Measurements from ENCODE around the gene ZNF426.
"Not testable (repeated sequence)": the region's sequence is repeated elsewhere in the genome, so short reads cannot be mapped to it uniquely, and the experiment has no call there.

The ZNF426 gene

GRCh38 chr19:9538183-9539058 is at the start of gene ZNF426:
ZNF426 (minus strand) TSS chr19:9538645; CDS start chr19:9536232, 2,413 bp downstream.
- DNase-seq: peak; percentile 92

DNA sequence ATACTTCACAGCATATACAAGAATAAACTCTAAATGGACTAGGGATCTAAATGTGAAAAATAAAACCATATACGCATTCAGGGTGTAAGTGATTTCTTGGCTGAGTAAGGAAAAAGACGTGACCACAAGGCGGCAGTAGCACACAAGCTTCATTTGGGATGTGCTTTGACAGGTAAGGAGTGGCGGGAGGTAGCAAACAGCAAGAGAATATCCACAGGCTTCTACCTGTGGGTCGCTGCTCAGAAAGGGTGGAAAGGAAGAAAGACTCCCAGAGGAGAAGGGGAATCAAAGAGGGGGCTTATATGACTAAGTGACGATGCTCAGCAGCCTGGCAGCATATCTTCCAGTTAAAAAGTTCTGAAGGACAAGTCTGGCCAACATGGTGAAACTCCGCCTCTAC is 48.3 kb upstream of the ZNF426 start:
- peak; percentile 75 for DNase-seq

- DNase-seq: peak; percentile 93
Observed at GRCh38 chr19:9584073-9584833, 45.8 kb upstream of the ZNF426 start, which contains the start of gene ZNF121. ZNF121 (minus strand) TSS chr19:9584504; CDS start chr19:9568097, 16,407 bp downstream.

- DNase-seq: not testable (repeated sequence)
Observed at GRCh38 chr19:9582081-9582725, 43.8 kb upstream of the ZNF426 start.

DNA sequence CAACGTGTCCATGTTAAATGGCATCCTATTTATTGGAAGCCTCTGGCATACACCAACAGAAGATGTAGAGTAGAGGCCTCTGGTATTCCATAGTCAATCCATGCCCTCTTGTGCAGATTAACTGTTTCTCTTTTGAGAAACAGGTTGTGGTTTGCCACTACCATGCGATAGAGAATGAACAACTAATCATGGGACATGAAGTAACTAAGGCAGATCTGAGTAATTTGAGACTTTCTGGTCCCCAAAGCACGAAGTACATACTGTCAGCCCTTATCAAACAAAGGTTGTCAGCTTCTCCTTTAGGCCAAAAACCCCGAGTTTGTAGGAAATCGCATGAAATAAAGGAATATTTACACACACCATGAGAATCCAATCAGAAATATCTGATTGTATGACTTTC is 42.3 kb upstream of the ZNF426 start:
- no peak for DNase-seq

DNA sequence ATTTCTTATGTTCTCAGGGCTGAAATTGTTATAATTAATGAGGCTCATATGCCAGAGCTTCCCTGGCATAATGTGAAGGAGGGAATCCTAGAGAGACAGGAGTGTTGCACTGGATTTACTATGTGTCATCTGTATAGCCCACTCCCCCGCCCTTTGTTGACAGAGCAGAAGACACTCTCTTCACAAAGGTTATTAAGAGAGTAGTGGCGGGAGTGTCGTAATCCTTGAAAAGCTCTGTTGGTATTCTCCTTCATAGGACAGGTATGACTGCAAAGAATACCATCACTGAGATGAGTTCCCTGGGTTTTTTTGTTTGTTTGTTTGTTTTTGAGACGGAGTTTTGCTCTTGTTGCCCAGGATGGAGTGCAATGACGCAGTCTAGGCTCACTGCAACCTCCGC is 31.8 kb upstream of the ZNF426 start:
- no peak for DNase-seq

DNA sequence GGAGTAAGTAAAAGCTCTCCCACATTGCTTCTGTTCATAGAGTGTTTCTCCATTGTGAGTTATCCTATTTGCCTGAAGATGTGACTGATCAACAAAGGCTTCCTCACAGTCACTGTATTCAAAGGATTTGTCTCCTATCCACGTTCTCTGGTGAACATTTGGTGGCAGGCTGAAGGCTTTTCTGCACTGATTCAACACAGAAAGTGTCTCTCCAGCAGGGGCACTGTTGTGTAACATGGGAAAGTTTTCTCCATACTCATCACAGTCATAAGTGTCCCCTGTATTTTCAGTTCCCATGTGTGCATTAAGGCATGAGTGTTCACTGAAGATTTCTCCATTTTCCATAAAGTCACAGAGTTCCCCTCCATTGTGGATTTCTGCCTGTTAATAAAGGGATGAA is 28.3 kb upstream of the ZNF426 start:
- DNase-seq: no peak

- no peak for DNase-seq
Observed at GRCh38 chr19:9565900-9566705, 27.7 kb upstream of the ZNF426 start.

DNA sequence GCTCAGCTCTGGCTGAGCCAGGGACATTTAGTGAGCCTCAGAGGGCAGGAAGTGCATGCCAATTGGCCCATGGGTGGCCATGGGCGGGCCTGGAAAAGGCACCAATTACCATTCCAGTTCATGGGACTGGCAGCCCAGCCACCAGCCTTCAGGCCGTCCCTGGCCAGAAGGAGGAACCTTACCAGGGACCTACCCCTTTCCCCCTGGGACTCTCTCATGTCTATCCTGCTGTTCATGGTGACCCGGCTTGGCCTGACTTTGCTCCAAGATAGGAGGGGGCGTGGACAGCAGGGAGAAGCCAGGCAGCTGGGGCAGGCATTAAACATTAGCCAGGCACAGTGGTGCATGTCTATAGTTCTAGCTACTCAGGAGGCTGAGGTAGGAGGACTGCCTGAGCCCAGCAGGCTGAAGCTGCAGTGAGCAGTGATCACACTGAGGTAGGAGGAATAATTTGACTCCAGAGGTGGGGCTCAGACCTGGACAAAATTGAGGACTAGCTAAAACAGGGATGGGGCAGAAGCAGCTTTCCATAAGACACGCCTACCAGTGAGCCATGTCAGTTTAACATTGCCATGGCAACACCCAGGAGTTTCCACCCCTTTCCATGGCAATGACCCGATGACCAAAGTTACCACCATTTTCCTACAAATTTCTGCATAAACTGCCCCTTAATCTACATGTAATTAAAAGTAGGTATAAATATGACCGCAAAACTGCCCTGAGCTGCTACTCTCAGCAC is 14.3 kb upstream of the ZNF426 start:
- DNase-seq: no peak

- DNase-seq: no peak
Observed at GRCh38 chr19:9547870-9548269, 9.4 kb upstream of the ZNF426 start.

DNA sequence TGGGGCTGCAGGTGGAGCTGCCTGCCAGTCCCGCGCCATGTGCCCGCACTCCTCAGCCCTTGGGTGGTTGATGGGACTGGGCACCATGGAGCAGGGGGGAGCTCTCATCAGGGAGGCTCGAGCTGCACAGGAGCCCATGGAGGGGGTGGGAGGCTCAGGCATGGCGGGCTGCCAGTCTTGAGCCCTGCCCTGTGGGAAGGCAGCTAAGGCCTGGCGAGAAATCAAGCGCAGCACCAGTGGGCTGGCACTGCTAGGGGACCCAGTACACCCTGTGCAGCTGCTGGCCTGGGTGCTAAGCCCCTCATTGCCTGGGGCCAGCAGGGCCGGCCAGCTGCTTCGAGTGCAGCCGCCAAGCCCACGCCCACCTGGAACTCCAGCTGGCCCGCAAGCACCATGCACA is 2.8 kb upstream of the ZNF426 start:
- not testable (repeated sequence) for DNase-seq

GRCh38 chr19:9539921-9540320 is 1.5 kb upstream of the ZNF426 start:
- not testable (repeated sequence) for DNase-seq

DNA sequence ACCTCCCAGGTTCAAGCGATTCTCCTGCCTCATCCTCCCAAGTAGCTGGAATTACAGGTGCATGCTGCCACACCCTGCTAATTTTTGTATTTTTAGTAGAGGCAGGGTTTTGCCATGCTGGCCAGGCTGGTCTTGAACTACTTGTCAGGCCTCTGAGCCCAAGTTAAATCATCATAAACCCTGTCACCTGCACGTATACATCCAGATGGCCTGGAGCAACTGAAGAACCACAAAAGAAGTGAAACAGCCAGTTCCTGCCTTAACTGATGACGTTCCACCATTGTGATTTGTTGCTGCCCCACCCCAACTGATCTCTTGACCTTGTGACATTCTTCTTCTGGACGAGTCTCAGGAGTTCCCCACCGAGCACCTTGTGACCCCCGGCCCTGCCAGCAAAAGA is 756 bp upstream of the ZNF426 start:
- not testable (repeated sequence) for DNase-seq

- DNase-seq: no peak
Observed at GRCh38 chr19:9535934-9536333, 2.5 kb downstream of the ZNF426 start.

GRCh38 chr19:9531933-9532332 is 6.5 kb downstream of the ZNF426 start:
- no peak for DNase-seq

DNA sequence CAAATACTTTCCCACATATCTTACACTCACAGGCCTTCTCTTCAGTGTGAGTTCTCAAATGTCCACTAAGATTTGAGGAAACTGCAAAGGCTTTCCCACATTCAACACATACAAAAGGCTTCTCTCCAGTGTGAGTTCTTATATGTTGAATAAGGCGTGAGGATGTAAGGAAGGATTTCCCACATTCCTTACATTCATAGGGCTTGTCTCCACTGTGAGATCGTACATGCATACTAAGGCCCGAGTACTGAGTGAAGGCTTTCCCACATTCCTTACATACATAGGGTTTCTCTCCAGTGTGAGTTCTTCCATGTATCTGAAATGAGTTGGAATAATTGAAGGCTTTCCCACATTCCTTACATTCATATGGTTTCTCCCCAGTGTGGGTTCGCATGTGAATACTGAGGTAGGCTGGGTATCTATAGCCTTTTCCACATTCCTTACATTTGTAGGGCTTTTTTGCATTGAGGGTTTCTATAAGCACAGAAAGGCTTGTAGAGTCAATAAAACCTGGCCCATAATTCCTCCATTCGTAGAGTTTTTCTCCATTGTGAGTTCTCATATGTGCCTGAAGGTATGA is 9.6 kb downstream of the ZNF426 start:
- DNase-seq: no peak

DNA sequence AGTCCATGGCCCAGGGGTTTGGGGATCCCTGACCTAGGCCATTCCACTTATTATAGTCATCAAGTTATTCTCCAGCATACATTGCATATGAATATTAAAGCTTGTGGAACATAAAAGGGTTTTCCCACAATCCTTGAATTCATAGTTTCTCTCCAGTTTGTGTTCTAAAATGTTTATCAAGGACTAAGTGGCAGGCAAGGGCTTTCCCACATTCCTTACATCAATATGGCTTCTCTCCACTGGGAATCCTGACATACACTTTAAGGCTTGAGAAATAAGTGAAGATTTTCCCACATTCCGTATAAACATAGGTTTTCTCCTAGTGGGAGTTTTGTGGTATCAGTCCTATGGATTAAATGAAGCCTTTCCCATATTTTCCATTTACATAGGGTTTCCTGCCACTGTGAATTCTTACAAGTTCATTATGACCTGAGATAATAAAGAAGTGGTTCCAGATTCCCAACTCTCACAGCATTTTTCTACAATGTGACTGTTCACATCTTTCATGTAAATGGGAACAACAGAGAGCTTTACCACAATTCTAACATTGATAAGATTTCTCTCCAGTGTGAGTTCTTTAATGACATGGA is 14.5 kb downstream of the ZNF426 start:
- DNase-seq: no peak

- no peak for DNase-seq
Observed at GRCh38 chr19:9507285-9507684, 31.2 kb downstream of the ZNF426 start.

- DNase-seq: no peak
Observed at GRCh38 chr19:9500796-9501195, 37.6 kb downstream of the ZNF426 start.

DNA sequence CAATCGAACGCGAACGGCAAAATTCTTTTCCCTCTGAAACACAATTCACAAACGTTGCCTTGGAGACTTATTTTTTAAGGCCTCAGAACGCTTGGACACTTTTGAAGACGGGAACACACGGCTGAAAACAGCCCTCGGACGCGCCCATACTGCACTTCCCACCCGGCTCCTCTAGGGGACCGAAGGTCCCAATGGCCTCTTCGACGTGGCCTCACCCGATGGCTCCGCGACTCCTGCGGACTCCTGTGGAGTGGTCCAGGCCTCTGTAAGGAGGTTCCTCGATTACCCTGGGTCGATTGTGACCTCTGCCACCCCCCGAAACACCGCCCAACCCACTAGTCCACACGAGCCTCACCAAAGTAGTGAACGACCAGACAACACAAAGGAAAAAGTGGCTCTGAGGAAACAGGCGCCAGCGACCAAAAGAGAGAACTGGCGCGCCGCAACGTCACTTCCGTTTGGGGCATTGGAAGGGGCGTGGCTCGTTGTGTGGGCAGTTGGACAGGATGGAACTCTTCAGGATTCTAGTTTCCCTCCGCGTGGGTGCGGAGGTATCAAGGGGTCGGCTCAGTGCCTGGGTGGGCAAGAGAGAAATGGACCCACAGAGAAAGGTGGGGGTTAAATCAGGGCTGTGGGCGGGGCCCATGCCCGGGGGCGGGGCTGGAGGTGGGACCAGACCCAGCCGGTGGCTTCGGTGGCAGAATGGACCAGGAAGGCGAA is 40.1 kb downstream of the ZNF426 start, which contains the start of gene ZNF560:
ZNF560 (minus strand) TSS at position 434 of the 720 bp plus-strand sequence. CDS start 23,303 bp downstream, outside the sequence.
- peak; percentile 51 for DNase-seq

All from activated CD8-positive, alpha-beta memory T cell treated with anti-CD3 and anti-CD28 coated beads, Interleukin-2, amount 50 U/mL, for 48 hours (primary cell).